ENCODE data around the gene CCDC152. TPM values are rescaled to one million over a fixed set of nuclear protein-coding genes. Genes with fewer than 3 reads are reported as not detected.

The CCDC152 gene
- total RNA-seq, 2 donors from 2014 or later, result 10.5 to 13.5 TPM

Other genes with a start within 250 kb of the CCDC152 start
- under 1 TPM; 0.16 to 0.34 TPM for gene SELENOP, start 55.1 kb downstream of the CCDC152 start, total RNA-seq